BJ (cell line): ENCODE results near the gene PLBD2. TPM values are rescaled to one million over a fixed set of nuclear protein-coding genes. Genes with fewer than 3 reads are reported as not detected.

Experiments
- CTCF ChIA-PET: fragments of 350-600 bp; formaldehyde crosslinking; extraction: SDS; loops from one replicate; lab custom pipeline; 2021; ENCODE audit warnings: antibody characterized with exemption, inconsistent platforms; lab: Yijun Ruan, JAX
- POLR2A ChIA-PET: fragments of 300-600 bp; sonication (Branson Sonifier 250); formaldehyde crosslinking; extraction: SDS; loops from one replicate; lab custom pipeline; 2021; ENCODE audit warnings: antibody characterized with exemption; lab: Charles Lee
- DNase-seq: peaks from one replicate; pipeline ENCODE4 v3.0.0-alpha.2; 2011; ENCODE audit warnings: low read depth
- H3K27me3 ChIP-seq: 2 replicates; pipeline ENCODE4 v1.6.0; 2011; ENCODE audit warnings: low read length; ENCODE audit not compliant: control insufficient read depth, insufficient read depth
- H3K36me3 ChIP-seq: 2 replicates; pipeline ENCODE4 v1.5.1; 2011; ENCODE audit warnings: low read length; ENCODE audit not compliant: control insufficient read depth, insufficient read depth
- H3K4me3 ChIP-seq: 2 replicates; pipeline ENCODE4 v1.5.1; 2011; ENCODE audit warnings: low read depth, mild to moderate bottlenecking, control low read depth, low read length
- CTCF ChIP-seq: IDR thresholded peaks from 2 replicates; pipeline ENCODE4 v1.5.1; 2011; ENCODE audit warnings: low read depth, mild to moderate bottlenecking, control low read depth, inconsistent platforms, low read length, moderate library complexity; ENCODE audit not compliant: insufficient read depth
- polyA plus RNA-seq: library from polyadenylated mRNA; depleted of rRNA; stranded (reverse); fragments of >200 nt; gene quantifications from 2 replicates; pipeline ENCODE4 v1.2.3, GENCODE V29; 2011

The PLBD2 gene
- polyA plus RNA-seq, 1 experiment, result 30.9 TPM

GRCh38 chr12:113334786-113335539 lies 23.4 kb upstream of the PLBD2 start, which contains the start of gene SLC8B1:
Gene SLC8B1 (minus strand): TSS chr12:113335109. CDS start chr12:113332878, 2,231 bp downstream.
- peaks cover 3% of the 10 kb centered on the region for H3K36me3 ChIP-seq
- ChIA-PET POLR2A (interaction anchor here (0.6 to 1.0 kb wide), 4 partner anchors 22 to 580 kb away, joined by 3 to 10 read pairs (median 6); no protein-coding TSS in a partner anchor), CTCF (interaction anchor here (0.6 to 1.8 kb wide), 4 partner anchors 23 to 159 kb away, joined by 3 to 6 read pairs (median 4); partner anchors contain the start of gene PLBD2)

GRCh38 chr12:113339540-113339939 lies 18.8 kb upstream of the PLBD2 start:
- ChIA-PET CTCF (no interaction called here), POLR2A (no interaction called here)
- H3K27me3 ChIP-seq, result peaks cover 3% of the 10 kb centered on the region; the same call in 1 of the 2 replicates
- no peak for TF ChIP-seq CTCF
- no peak overlapping the region for H3K4me3 ChIP-seq
- no peaks in the 10 kb centered on the region for H3K36me3 ChIP-seq
- no peak for DNase-seq

More at GRCh38 chr12:113334786-113335539, 23.4 kb upstream of the PLBD2 start, which contains the start of gene SLC8B1:
- DNase-seq, result no peak
- Histone ChIP-seq H3K27me3 (no peaks in the 10 kb centered on the region), H3K4me3 (peak within 1 kb of the TSS; percentile 47)
- TF ChIP-seq CTCF, result no peak

GRCh38 chr12:113340061-113340460 lies 18.3 kb upstream of the PLBD2 start:
- POLR2A ChIA-PET, result no interaction called here
- Histone ChIP-seq H3K4me3 (no peak overlapping the region), H3K27me3 (peaks cover 3% of the 10 kb centered on the region; the same call in 1 of the 2 replicates), H3K36me3 (no peaks in the 10 kb centered on the region)
- TF ChIP-seq CTCF, result no peak
- no peak for DNase-seq
- CTCF ChIA-PET, result no interaction called here

GRCh38 chr12:113341535-113341934 lies 16.9 kb upstream of the PLBD2 start:
- CTCF ChIA-PET, result no interaction called here
- no peaks in the 10 kb centered on the region for H3K36me3 ChIP-seq
- no peak overlapping the region for H3K4me3 ChIP-seq
- no peak for TF ChIP-seq CTCF
- H3K27me3 ChIP-seq, result peaks cover 3% of the 10 kb centered on the region; the same call in 1 of the 2 replicates
- POLR2A ChIA-PET, result no interaction called here
- no peak for DNase-seq

- no peak for DNase-seq
- ChIA-PET POLR2A (interaction anchor here (0.7 kb wide), 1 partner anchor 180 kb away, joined by 10 read pairs; no protein-coding TSS in a partner anchor), CTCF (no interaction called here)
- Histone ChIP-seq H3K36me3 (no peaks in the 10 kb centered on the region), H3K27me3 (peaks cover 5% of the 10 kb centered on the region; the same call in 1 of the 2 replicates), H3K4me3 (no peak overlapping the region)
- TF ChIP-seq CTCF, result no peak
Measured at GRCh38 chr12:113345318-113345717, 13.1 kb upstream of the PLBD2 start.
